KG1 (cell line): ENCODE data around the gene DOCK10.

ENCODE experiments used
- DNase-seq: peaks from one replicate; lab custom pipeline; 2025; lab: John Stamatoyannopoulos, UW

DOCK10 gene

GRCh38 chr2:225041207-225041850, 939 bp downstream of the DOCK10 start:
- DNase-seq: peak; percentile 70

- no peak for DNase-seq
These were observed 1.4 kb downstream of the DOCK10 start for GRCh38 chr2:225040856-225041206.

GRCh38 chr2:225040142-225040541, 2.1 kb downstream of the DOCK10 start:
- DNase-seq: no peak

GRCh38 chr2:225038231-225038523, 4.1 kb downstream of the DOCK10 start:
- DNase-seq: no peak

- no peak for DNase-seq
These were observed 4.6 kb downstream of the DOCK10 start for GRCh38 chr2:225037415-225038230.

GRCh38 chr2:225036431-225036830, 5.8 kb downstream of the DOCK10 start:
- no peak for DNase-seq

- no peak for DNase-seq
These were observed 8.6 kb downstream of the DOCK10 start for GRCh38 chr2:225033440-225034318.

GRCh38 chr2:225032246-225032645, 10.0 kb downstream of the DOCK10 start:
- no peak for DNase-seq

- no peak for DNase-seq
These were observed 10.7 kb downstream of the DOCK10 start for GRCh38 chr2:225031599-225031998.

- DNase-seq: no peak
These were observed 11.4 kb downstream of the DOCK10 start for GRCh38 chr2:225030893-225031292.

GRCh38 chr2:225030203-225030602, 12.1 kb downstream of the DOCK10 start:
- DNase-seq: no peak

- DNase-seq: no peak
These were observed 13.7 kb downstream of the DOCK10 start for GRCh38 chr2:225028572-225028971.

GRCh38 chr2:225027061-225027762, 15.1 kb downstream of the DOCK10 start:
- DNase-seq: no peak

- DNase-seq: peak; percentile 87
These were observed 16.2 kb downstream of the DOCK10 start for GRCh38 chr2:225025917-225026571.

GRCh38 chr2:225022188-225022587, 20.1 kb downstream of the DOCK10 start:
- no peak for DNase-seq

GRCh38 chr2:225020168-225020849, 22.0 kb downstream of the DOCK10 start:
- DNase-seq: no peak

- DNase-seq: no peak
These were observed 23.2 kb downstream of the DOCK10 start for GRCh38 chr2:225019105-225019504.

- no peak for DNase-seq
These were observed 24.6 kb downstream of the DOCK10 start for GRCh38 chr2:225017713-225018112.

- no peak for DNase-seq
These were observed 25.1 kb downstream of the DOCK10 start for GRCh38 chr2:225017098-225017685.
